Neural progenitor cell (in vitro differentiated cells): ENCODE data around the gene NTN4. TPM values are rescaled to one million over a fixed set of nuclear protein-coding genes. Genes with fewer than 3 reads are reported as not detected.

Source experiments
- DNase-seq: peaks from one replicate; pipeline ENCODE4 v3.0.0-alpha.2; 2016; ENCODE audit warnings: low spot score
- H2AFZ ChIP-seq: fragments of 200-600 bp; sonication (generic); replicated peaks from 2 replicates; pipeline ENCODE4 v1.6.1; 2016; ENCODE audit warnings: antibody characterized with exemption
- H3F3A ChIP-seq: fragments of 200-600 bp; sonication (generic); 2 replicates; pipeline ENCODE4 v1.6.1; 2016; ENCODE audit warnings: antibody characterized with exemption, low read depth
- H3K27ac ChIP-seq: fragments of 200-600 bp; sonication (generic); 2 replicates; pipeline ENCODE4 v1.5.1; 2016; ENCODE audit warnings: mild to moderate bottlenecking
- H3K27me3 ChIP-seq: fragments of 200-600 bp; sonication (generic); 2 replicates; pipeline ENCODE4 v1.6.1; 2016; ENCODE audit warnings: mild to moderate bottlenecking, moderate library complexity
- H3K36me3 ChIP-seq: fragments of 200-600 bp; sonication (generic); 2 replicates; pipeline ENCODE4 v1.5.1; 2016
- H3K4me1 ChIP-seq: fragments of 200-600 bp; sonication (generic); 2 replicates; pipeline ENCODE4 v1.6.1; 2016; ENCODE audit warnings: mixed run types
- H3K4me2 ChIP-seq: fragments of 200-600 bp; sonication (generic); 2 replicates; pipeline ENCODE4 v1.6.1; 2016
- H3K4me3 ChIP-seq: fragments of 200-600 bp; sonication (generic); 2 replicates; pipeline ENCODE4 v1.5.1; 2016
- H3K79me2 ChIP-seq: fragments of 200-600 bp; sonication (generic); 2 replicates; pipeline ENCODE4 v1.6.1; 2016; ENCODE audit warnings: low read depth
- H3K9ac ChIP-seq: fragments of 200-600 bp; sonication (generic); 2 replicates; pipeline ENCODE4 v1.6.1; 2016
- H3K9me3 ChIP-seq: fragments of 200-600 bp; sonication (generic); 2 replicates; pipeline ENCODE4 v1.5.1; 2016; ENCODE audit warnings: low read depth
- H4K20me1 ChIP-seq: fragments of 200-600 bp; sonication (generic); 2 replicates; pipeline ENCODE4 v1.6.1; 2016; ENCODE audit warnings: low read depth
- H3K27ac Mint-ChIP-seq: 3 replicates; pipeline ENCODE4 v1.8.0; 2021; ENCODE audit warnings: mixed read lengths
- H3K27me3 Mint-ChIP-seq: 2 replicates; pipeline ENCODE4 v1.8.0; 2022; ENCODE audit warnings: low read depth, mild to moderate bottlenecking, inconsistent platforms, moderate library complexity, mixed read lengths; ENCODE audit not compliant: insufficient read depth
- H3K36me3 Mint-ChIP-seq: 3 replicates; pipeline ENCODE4 v1.8.0; 2021; ENCODE audit warnings: mixed read lengths
- H3K4me1 Mint-ChIP-seq: 3 replicates; pipeline ENCODE4 v1.8.0; 2021; ENCODE audit warnings: mixed read lengths
- H3K4me3 Mint-ChIP-seq: 3 replicates; pipeline ENCODE4 v1.8.0; 2021; ENCODE audit warnings: mild to moderate bottlenecking, moderate library complexity, mixed read lengths
- H3K9me3 Mint-ChIP-seq: 3 replicates; pipeline ENCODE4 v1.8.0; 2020; ENCODE audit warnings: mixed read lengths
- EZH2 ChIP-seq: fragments of 200-600 bp; sonication (generic); IDR thresholded peaks from 2 replicates; pipeline ENCODE4 v1.6.1; 2017; ENCODE audit warnings: antibody characterized with exemption, mild to moderate bottlenecking, moderate library complexity
- EZH2phosphoT487 ChIP-seq: fragments of 200-600 bp; sonication (generic); IDR thresholded peaks from 2 replicates; pipeline ENCODE4 v1.6.1; 2017; ENCODE audit warnings: antibody characterized with exemption
- total RNA-seq: library from RNA; depleted of rRNA; stranded (reverse); fragments of >200 nt; gene quantifications from 2 replicates; pipeline ENCODE4 v1.2.3, GENCODE V29; 2015; ENCODE audit warnings: low replicate concordance
- TF ChIP-seq, protein P1 (sequence below): fragments of 200-600 bp; sonication (generic); IDR thresholded peaks from 2 replicates; pipeline ENCODE4 v1.5.1; 2017; ENCODE audit warnings: antibody characterized with exemption, mild to moderate bottlenecking

The NTN4 gene
- total RNA-seq, 1 donor from 2014 or later = 2.3 TPM

DNA sequence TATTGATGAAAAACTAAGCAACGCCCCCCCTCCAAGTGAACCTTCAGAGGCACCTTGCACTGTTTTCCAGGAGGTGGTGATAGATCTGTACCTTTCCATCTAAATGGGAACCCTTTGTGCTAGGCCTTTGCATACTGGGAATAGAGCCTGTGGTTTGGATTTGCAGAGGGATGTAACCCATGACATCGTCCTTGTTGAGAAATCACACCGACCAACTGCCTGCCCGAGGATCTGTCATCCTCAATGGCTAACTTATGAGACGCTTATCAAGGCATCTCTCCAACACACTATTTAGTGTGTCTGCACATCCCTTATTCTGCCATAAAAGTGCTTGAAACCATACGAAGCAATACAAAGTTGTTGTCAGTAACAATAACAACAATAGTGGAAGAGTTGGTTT lies 22.9 kb downstream of the NTN4 start:
- no peak overlapping the region for H3K4me3 Mint-ChIP-seq
- Histone ChIP-seq H3K9me3 (no peaks in the 10 kb centered on the region), H3K4me3 (no peak overlapping the region), H3K27me3 (no peaks in the 10 kb centered on the region), H3K4me1 (peaks cover 17% of the 10 kb centered on the region), H2AFZ (no peak overlapping the region), H4K20me1 (no peaks in the 10 kb centered on the region), H3F3A (no peaks in the 10 kb centered on the region), H3K36me3 (no peaks in the 10 kb centered on the region), H3K4me2 (no peak overlapping the region), H3K27ac (no peak overlapping the region), H3K79me2 (no peaks in the 10 kb centered on the region), H3K9ac (no peak overlapping the region)
- TF ChIP-seq, protein P1, sequence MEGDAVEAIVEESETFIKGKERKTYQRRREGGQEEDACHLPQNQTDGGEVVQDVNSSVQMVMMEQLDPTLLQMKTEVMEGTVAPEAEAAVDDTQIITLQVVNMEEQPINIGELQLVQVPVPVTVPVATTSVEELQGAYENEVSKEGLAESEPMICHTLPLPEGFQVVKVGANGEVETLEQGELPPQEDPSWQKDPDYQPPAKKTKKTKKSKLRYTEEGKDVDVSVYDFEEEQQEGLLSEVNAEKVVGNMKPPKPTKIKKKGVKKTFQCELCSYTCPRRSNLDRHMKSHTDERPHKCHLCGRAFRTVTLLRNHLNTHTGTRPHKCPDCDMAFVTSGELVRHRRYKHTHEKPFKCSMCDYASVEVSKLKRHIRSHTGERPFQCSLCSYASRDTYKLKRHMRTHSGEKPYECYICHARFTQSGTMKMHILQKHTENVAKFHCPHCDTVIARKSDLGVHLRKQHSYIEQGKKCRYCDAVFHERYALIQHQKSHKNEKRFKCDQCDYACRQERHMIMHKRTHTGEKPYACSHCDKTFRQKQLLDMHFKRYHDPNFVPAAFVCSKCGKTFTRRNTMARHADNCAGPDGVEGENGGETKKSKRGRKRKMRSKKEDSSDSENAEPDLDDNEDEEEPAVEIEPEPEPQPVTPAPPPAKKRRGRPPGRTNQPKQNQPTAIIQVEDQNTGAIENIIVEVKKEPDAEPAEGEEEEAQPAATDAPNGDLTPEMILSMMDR = no peak
- TF ChIP-seq EZH2 = no peak
- no peak for TF ChIP-seq EZH2phosphoT487
- H3K27me3 Mint-ChIP-seq = peaks cover 3% of the 10 kb centered on the region
- DNase-seq = no peak
- no peaks in the 10 kb centered on the region for H3K36me3 Mint-ChIP-seq
- H3K27ac Mint-ChIP-seq = no peak overlapping the region
- peaks cover 10% of the 10 kb centered on the region for H3K4me1 Mint-ChIP-seq
- H3K9me3 Mint-ChIP-seq = no peaks in the 10 kb centered on the region

DNA sequence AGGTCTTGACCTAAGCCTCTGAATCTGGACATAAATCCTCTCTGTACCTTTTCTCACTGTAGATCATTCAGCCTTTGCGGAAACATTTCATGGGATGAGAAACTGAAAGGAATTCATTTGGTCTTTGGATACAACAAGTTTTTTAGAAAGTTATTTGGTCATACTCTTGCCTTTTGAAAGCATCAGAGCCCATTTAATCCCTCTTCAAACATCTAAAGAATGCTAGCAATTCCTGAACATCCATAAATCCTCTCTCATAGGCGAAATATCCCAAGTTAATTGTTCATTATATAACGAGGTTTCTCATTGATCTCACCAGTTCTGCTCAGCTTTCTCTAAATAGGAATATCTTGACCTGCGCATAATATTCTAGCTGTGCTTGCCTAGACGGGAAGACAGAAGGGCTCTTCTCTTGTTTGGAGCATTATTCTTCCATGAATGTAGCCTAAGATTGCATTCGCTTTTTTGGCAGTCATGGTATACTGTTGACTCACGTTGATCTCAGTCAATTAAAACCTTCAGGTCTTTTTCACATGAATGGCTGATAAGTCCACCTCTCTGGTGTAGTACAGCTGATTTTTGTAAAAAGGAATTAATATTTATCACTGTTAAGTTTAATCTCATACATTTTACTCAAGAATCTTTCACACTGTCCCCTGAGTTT lies 24.1 kb downstream of the NTN4 start:
- Histone ChIP-seq H3K4me2 (no peak overlapping the region), H4K20me1 (no peaks in the 10 kb centered on the region), H3K79me2 (no peaks in the 10 kb centered on the region), H3K4me1 (peaks cover 17% of the 10 kb centered on the region), H3K4me3 (no peak overlapping the region), H2AFZ (no peak overlapping the region), H3K9me3 (no peaks in the 10 kb centered on the region), H3K27ac (no peak overlapping the region), H3K27me3 (no peaks in the 10 kb centered on the region), H3K9ac (no peak overlapping the region), H3F3A (no peaks in the 10 kb centered on the region), H3K36me3 (no peaks in the 10 kb centered on the region)
- Mint-ChIP-seq H3K36me3 (no peaks in the 10 kb centered on the region), H3K27ac (no peak overlapping the region), H3K4me3 (no peak overlapping the region), H3K27me3 (peaks cover 3% of the 10 kb centered on the region), H3K9me3 (no peaks in the 10 kb centered on the region), H3K4me1 (peaks cover 10% of the 10 kb centered on the region)
- DNase-seq = no peak
- no peak for TF ChIP-seq EZH2
- no peak for TF ChIP-seq EZH2phosphoT487
- TF ChIP-seq, protein P1 = no peak

DNA sequence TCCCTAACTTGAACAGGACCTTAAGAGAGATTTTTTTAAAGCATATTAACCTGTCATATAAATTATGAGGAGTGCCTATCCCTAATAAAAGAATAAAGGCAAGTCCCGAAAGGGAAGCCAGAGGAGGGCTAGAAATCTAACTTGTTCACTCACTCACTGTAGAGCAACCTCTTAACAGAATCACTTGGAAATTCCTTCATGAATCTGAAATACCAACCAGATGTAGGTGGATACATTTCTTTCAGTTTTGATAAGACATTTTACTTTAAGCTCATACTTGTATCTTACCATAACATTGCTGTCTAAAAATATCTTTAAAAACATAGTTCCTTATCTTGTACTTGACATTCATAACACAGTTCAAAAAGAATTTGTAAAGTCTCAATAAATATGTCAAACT lies 25.7 kb downstream of the NTN4 start:
- no peak overlapping the region for H3K9ac ChIP-seq
- Mint-ChIP-seq H3K27me3 (no peaks in the 10 kb centered on the region), H3K36me3 (no peaks in the 10 kb centered on the region), H3K9me3 (peaks cover under 1% of the 10 kb centered on the region), H3K4me1 (peaks cover 10% of the 10 kb centered on the region), H3K27ac (no peak overlapping the region), H3K4me3 (no peak overlapping the region)
- H3K27me3 ChIP-seq = no peaks in the 10 kb centered on the region
- no peaks in the 10 kb centered on the region for H3F3A ChIP-seq
- no peak overlapping the region for H3K27ac ChIP-seq
- no peaks in the 10 kb centered on the region for H3K9me3 ChIP-seq
- no peaks in the 10 kb centered on the region for H4K20me1 ChIP-seq
- no peak overlapping the region for H2AFZ ChIP-seq
- no peaks in the 10 kb centered on the region for H3K36me3 ChIP-seq
- peaks cover 23% of the 10 kb centered on the region for H3K4me1 ChIP-seq
- TF ChIP-seq, protein P1 = no peak
- TF ChIP-seq EZH2phosphoT487 = no peak
- TF ChIP-seq EZH2 = no peak
- H3K79me2 ChIP-seq = no peaks in the 10 kb centered on the region
- no peak overlapping the region for H3K4me2 ChIP-seq
- DNase-seq = no peak
- H3K4me3 ChIP-seq = no peak overlapping the region
